SW480 (cell line): ENCODE data around the gene ATP4B.

Experiments
- DNase-seq: peaks from one replicate; pipeline ENCODE4 v3.0.0-alpha.2; 2016; ENCODE audit warnings: low spot score

Gene ATP4B

DNA sequence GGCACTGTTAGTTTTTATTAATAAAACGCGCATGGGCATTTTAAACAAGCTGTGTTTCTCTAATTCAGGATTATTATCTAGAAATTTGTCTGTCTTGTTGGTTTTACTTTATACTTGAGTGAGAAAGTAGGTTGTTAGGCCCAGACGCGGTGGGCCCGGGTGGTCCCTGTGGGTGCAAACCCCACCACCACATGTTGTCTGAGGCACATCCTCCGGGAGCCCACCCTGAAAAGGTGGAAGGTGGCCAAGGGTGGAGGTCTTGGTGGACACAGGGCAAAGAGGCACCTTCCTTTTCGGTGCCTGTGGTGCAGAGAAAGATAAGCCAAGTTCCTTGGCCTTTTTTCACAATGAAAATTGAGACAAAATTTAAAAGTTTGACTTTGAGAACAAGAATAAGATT lies 16.6 kb downstream of the ATP4B start:
- no peak for DNase-seq

DNA sequence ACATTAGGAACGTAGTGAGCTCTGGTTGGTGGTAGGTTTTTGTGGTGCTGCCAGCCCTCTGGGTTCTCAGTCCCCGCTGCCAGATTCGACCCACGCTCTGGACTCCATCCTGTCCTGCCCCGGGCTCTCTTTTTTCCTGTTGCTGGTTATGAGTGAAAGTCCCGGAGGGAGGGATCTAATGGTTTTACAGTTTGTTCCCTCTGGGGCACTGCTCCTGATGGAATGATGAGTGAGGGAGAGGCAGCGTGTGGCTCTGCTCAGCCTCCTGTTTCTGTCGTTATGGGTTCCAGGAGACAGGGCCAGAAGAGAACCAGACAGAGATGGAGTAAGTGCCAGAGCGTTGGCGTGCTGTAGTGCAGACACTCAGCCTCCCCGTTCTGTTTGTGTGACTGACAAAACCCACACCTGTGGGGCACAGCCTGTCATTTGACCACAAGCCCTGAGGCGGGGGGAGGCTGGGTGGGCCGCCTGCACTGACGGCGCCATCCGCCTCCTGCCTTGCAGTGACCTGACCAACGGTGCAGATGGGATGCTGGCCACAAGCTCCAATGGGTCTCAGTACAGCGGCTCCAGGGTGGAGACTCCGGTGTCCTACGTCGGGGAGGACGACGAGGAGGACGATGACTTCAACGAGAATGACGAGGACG lies 18.3 kb downstream of the ATP4B start:
- no peak for DNase-seq

GRCh38 chr13:113638806-113639205 lies 19.2 kb downstream of the ATP4B start:
- no peak for DNase-seq

- no peak for DNase-seq
These were observed 19.7 kb downstream of the ATP4B start for GRCh38 chr13:113638173-113638746.

- no peak for DNase-seq
These were observed 20.5 kb downstream of the ATP4B start for GRCh38 chr13:113637262-113638160.

DNA sequence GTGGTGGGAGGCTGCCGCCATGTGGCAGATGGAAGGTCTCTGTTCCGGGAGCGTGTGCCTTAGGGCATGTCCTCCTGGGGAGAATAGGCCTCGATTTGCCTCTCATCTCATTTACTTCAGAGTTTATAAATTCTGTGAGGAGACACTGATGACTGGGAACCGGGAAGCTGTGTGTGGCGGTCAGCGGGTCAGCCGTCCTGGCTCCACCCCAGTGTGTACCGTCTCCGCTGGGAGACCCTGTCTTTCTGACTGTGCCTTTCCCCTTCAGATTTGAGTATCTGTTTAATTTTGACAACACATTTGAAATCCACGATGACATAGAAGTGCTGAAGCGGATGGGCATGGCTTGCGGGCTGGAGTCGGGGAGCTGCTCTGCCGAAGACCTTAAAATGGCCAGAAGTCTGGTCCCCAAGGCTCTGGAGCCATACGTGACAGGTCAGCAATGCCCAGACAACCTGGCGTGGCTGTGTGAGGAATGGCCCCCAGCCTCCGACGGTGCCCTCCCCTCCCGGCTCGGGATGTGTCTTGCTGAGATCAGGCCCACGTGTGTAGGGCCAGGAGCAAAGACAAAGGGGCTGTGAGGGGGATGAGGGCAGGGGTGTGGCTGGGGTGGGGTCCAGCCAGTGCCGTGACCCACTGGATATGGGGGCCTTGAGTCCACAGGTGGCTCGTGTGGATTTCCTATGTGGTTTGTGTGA lies 21.6 kb downstream of the ATP4B start:
- DNase-seq: no peak

DNA sequence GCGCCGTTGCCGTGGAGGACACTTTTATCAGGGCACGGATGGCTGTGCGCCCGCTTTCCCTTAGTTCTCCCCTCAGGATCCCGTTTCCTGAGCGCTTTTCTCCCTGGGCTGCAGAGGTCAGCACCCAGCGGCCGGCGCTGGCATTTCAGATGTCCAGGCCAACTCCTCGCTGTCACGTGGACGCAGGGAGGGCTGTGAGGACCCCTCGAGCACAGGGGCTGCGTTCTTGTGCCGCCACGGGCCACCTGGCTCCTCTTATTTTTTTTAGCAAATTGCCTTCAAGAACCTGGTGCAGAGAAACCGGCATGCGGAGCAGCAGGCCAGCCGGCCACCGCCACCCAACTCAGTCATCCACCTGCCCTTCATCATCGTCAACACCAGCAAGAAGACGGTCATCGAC lies 22.3 kb downstream of the ATP4B start:
- no peak for DNase-seq

DNA sequence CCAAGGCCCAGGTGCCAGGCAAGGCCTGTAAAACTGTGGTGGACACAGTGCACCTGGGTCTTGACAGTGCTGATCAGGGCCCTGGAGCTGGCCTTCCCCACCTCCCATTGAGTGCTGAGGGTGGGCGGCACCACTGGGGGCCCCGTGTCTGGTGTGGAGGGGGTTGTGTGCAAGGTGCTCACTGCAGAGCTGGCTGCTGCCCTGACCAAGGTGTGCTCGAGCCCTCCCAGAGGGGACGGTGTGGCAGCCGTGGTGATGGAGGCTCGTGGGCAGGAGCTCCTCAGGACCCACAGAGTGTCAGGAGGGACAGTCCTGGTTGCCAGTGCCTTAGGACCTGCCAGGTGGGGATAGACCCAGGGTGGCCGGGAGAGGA lies 23.0 kb downstream of the ATP4B start:
- no peak for DNase-seq

- DNase-seq: no peak
These were observed 23.5 kb downstream of the ATP4B start for GRCh38 chr13:113634279-113635047.

GRCh38 chr13:113633485-113633873 lies 24.5 kb downstream of the ATP4B start:
- DNase-seq: no peak

- DNase-seq: no peak
These were observed 25.1 kb downstream of the ATP4B start for GRCh38 chr13:113632706-113633484.

GRCh38 chr13:113631341-113632095 lies 26.5 kb downstream of the ATP4B start:
- no peak for DNase-seq

DNA sequence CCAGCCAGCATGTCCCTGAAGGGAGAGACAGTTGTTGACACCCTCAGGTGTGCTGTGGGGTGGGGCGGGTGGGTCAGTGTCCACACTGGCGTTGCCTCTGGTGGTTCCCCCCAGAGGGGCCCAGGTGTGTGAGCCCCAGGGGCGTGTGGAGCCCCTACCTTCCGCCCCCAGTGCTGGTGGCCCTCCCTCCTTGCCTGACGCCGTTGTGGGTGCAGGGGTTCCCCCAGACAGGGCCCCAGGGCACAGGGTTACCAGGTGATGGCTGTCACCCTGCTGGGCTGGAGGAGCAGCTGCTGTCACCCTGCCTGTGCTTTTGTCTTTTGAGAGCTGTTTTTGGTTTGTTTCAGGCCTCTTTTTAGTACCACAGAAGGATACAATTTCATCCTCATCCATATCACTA lies 27.2 kb downstream of the ATP4B start:
- DNase-seq: no peak

GRCh38 chr13:113630296-113630695 lies 27.7 kb downstream of the ATP4B start:
- no peak for DNase-seq

GRCh38 chr13:113629866-113630265 lies 28.1 kb downstream of the ATP4B start:
- no peak for DNase-seq

- no peak for DNase-seq
These were observed 29.4 kb downstream of the ATP4B start for GRCh38 chr13:113628291-113629270.

DNA sequence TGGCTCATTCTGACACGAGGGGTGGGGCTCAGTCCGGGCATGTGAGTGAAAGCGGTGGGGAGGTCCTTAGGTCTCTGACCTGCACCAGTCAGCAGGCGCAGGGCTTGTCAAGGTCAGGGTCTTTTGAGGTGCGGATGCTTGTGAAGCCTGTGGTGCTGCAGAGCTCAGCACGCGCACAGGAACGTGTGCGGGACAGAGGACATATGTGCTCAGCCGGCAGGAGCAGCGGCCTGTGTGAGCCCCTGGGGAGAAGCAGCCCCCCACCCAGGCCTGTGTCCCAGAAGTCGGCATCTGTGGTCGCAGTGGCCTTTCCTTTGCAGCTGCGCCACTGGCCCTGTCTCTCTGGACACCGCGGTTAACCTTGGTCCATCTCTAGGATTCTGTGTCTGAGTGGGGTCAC lies 30.9 kb downstream of the ATP4B start:
- DNase-seq: no peak

DNA sequence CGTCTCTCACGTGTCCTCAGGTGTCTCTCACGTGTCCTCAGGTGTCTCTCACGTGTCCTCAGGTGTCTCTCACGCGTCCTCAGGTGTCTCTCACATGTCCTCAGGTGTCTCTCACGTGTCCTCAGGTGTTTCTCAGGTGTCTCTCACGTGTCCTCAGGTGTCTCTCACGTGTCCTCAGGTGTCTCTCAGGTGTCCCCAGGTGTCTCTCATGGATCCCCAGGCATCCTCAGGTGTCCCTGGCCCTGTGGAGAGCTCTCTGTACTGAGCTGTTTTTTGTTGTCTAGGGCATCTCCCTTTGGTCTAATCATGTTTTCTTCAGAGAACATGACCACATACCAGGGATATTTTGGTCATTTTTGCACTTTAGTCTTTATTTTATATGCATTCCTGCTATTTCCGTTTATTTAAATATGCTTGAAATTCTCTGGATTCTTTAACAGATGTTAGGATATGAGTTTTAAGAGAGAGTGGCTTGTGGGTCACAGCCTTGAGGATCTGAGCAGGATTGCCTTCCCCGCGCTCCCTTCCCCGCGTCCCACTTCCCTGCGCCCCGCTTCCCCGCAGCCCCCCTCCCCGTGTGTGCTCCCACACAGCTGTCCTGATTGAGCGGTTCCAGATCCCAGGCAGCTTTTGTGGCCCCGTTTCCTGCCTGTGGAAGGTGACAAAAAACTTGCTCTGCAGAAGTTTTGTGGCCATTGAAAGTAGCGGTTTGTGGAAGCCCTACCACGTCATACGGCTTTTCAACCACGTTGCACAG lies 31.9 kb downstream of the ATP4B start:
- no peak for DNase-seq
